SK-N-MC (cell line): ENCODE measurements around the gene DOCK8.

Source experiments
- EZH2 ChIP-seq: fragments of 200-600 bp; sonication (generic); IDR thresholded peaks from one replicate; pipeline ENCODE4 v1.6.1; 2017; ENCODE audit warnings: antibody characterized with exemption
- FOXP2 ChIP-seq: optimal IDR thresholded peaks from 2 replicates; pipeline ENCODE3; 2011; ENCODE audit warnings: mild to moderate bottlenecking, moderate library complexity; ENCODE audit not compliant: insufficient read depth; ENCODE audit errors: extremely low read length, control extremely low read depth
- POLR2AphosphoS5 ChIP-seq: IDR thresholded peaks from 2 replicates; pipeline ENCODE4 v1.6.1; 2012; ENCODE audit warnings: mild to moderate bottlenecking, low read depth, low read length, borderline replicate concordance

DNA sequence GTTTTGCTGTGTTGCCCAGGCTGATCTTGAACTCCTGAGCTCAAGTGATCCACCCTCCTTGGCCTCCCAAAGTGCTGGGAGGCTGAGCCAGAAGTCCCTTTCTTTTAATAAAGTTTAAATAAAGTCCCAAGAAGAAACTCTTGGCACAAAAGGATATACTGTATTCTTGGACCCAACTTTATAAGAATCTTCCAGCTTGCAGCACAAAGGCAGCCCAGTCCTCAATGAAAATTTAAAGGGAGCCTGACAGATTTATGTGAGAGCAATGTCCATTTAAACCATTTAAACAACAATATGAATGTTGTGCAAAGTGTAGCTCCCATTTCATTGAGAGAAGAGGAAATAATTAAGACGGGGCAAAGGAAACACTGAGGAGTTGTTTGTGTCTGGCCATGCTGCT, 217.0 kb downstream of the DOCK8 start:
- TF ChIP-seq EZH2 (no peak), POLR2AphosphoS5 (no peak), FOXP2 (no peak)
